ENCODE measurements around the gene BLOC1S6. TPM values are rescaled to one million over a fixed set of nuclear protein-coding genes. Genes with fewer than 3 reads are reported as not detected.

Gene BLOC1S6
- total and polyA plus RNA-seq, 9 of the 15 experiments (the other 6 are each of a cell fraction or from before 2014, with no cell fraction given) = 18.2 to 72.4 (median 38.4) TPM

- TF ChIP-seq ZNF639 (CRISPR knock-in tag; conservative IDR thresholded peaks at IDR 0.05 in 1 of 2, IDR thresholded peaks at IDR 0.05 in 1 of 2) (peak in 1 of 2 experiments; percentile 17; a peak in 1 of 4 replicates), ZC3H4 (CRISPR knock-in tag; IDR thresholded peaks at IDR 0.05; ENCODE audit: borderline replicate concordance) (peak; percentile 86; the same call in 1 of the 2 replicates), CBFB (CRISPR knock-in tag; IDR thresholded peaks at IDR 0.05) (no peak), ATF2 (CRISPR knock-in tag; IDR thresholded peaks at IDR 0.05) (no peak)
- TF ChIP-seq, protein P1, sequence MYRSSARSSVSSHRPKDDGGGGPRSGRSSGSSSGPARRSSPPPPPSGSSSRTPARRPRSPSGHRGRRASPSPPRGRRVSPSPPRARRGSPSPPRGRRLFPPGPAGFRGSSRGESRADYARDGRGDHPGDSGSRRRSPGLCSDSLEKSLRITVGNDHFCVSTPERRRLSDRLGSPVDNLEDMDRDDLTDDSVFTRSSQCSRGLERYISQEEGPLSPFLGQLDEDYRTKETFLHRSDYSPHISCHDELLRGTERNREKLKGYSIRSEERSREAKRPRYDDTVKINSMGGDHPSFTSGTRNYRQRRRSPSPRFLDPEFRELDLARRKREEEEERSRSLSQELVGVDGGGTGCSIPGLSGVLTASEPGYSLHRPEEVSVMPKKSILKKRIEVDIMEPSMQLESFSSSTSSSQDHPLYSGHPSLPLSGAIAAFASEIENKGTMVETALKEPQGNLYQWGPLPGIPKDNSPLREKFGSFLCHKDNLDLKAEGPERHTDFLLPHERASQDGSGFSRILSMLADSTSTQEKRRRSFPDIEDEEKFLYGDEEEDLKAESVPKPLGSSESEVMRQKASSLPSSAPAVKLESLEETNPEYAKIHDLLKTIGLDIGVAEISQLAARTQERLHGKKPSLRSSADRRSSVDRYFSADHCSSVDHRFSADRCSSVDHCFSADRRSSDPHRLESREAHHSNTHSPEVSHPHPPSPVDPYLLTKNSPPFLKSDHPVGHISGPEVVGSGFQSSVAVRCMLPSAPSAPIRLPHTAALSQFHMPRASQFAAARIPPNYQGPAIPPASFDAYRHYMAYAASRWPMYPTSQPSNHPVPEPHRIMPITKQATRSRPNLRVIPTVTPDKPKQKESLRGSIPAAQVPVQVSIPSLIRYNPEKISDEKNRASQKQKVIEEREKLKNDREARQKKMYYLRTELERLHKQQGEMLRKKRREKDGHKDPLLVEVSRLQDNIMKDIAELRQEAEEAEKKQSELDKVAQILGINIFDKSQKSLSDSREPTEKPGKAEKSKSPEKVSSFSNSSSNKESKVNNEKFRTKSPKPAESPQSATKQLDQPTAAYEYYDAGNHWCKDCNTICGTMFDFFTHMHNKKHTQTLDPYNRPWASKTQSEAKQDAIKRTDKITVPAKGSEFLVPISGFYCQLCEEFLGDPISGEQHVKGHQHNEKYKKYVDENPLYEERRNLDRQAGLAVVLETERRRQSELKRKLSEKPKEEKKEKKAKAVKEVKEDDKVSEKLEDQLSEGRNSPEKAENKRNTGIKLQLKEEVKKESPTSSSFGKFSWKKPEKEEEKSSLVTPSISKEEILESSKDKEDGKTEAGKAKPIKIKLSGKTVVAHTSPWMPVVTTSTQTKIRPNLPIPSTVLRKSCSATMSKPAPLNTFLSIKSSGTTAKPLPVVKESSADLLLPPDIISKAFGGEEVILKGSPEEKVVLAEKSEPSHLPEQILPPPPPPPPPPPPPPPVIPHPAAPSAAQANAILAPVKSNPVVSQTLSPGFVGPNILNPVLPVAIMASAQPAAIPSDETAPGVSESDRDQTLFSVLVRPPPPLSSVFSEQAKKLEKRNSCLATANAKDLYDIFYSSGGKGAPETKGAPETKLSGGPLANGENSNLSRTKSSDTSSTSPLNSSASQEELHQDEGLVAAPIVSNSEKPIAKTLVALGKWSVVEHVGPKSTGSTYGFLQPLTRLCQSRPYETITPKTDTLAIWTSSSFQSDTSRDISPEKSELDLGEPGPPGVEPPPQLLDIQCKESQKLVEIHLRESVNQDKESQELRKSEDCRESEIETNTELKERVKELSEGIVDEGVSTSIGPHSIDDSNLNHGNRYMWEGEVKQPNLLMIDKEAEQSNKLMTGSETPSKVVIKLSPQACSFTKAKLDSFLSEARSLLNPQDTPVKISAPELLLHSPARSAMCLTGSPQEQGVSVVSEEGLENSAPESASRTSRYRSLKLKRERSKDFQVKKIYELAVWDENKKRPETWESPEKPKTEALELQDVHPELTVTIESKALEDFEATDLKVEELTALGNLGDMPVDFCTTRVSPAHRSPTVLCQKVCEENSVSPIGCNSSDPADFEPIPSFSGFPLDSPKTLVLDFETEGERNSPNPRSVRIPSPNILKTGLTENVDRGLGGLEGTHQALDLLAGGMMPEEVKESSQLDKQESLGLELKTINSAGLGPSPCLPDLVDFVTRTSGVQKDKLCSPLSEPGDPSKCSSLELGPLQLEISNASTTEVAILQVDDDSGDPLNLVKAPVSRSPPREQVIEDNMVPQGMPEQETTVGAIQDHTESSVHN (IDR thresholded peaks at IDR 0.05; ENCODE audit: borderline replicate concordance in 1 of 2, low read depth in 1 of 2) = no peak
Measured at GRCh38 chr15:45587095-45587862, at the start of gene BLOC1S6 (continued).

Measured in K562 (cell line).